Ascending aorta (tissue), 2 donors: ENCODE measurements around the gene UPF3B. TPM values are rescaled to one million over a fixed set of nuclear protein-coding genes. Genes with fewer than 3 reads are reported as not detected.
"Not testable (repeated sequence)": the region's sequence is repeated elsewhere in the genome, so short reads cannot be mapped to it uniquely, and the experiment has no call there.

ENCODE experiments used
- DNase-seq, 2 donors: peaks; one replicate each; pipeline ENCODE4 v3.0.0-alpha.2; 2019; ENCODE audit warnings: low spot score in 2 of 2
- H3K27ac ChIP-seq, 2 donors: fragments of 200-600 bp; sonication (generic); one replicate each; pipeline ENCODE4 v1.5.1; 2016 to 2017; ENCODE audit warnings: mild to moderate bottlenecking in 1 of 2
- H3K27me3 ChIP-seq: fragments of 200-600 bp; sonication (generic); one replicate; pipeline ENCODE4 v1.5.1; 2017
- H3K36me3 ChIP-seq, 2 donors: fragments of 200-600 bp; sonication (generic); one replicate each; pipeline ENCODE4 v1.5.1; 2016
- H3K4me1 ChIP-seq, 2 donors: fragments of 200-600 bp; sonication (generic); one replicate each; pipeline ENCODE4 v1.5.1; 2016 to 2017; ENCODE audit warnings: mild to moderate bottlenecking in 1 of 2
- H3K4me3 ChIP-seq, 2 donors: fragments of 200-600 bp; sonication (generic); one replicate each; pipeline ENCODE4 v1.5.1; 2016 to 2017; ENCODE audit warnings: mild to moderate bottlenecking in 1 of 2
- H3K9me3 ChIP-seq, 2 donors: fragments of 200-600 bp; sonication (generic); one replicate each; pipeline ENCODE4 v1.5.1; 2016
- CTCF ChIP-seq, 3 experiments: fragments of 200-600 bp in 2 of 3; fragments of 450-650 bp in 1 of 3; sonication (generic) in 2 of 3; IDR thresholded peaks; one replicate each; pipeline ENCODE4 v1.5.1; 2016 to 2019; ENCODE audit warnings: antibody characterized with exemption in 3 of 3, mild to moderate bottlenecking in 1 of 3, moderate library complexity in 1 of 3
- intact Hi-C: fragments of 100-400 bp; cut with DNase I; formaldehyde crosslinking; loops from one replicate; pipeline ENCODE4 v1.15.1; 2023
- total RNA-seq: library from RNA; depleted of rRNA; stranded (reverse); fragments of >200 nt; gene quantifications from one replicate; pipeline ENCODE4 v1.1.0, GENCODE V29; 2016

The UPF3B gene
- total RNA-seq, 1 donor from 2014 or later, result not detected

- Histone ChIP-seq H3K27ac (no peak overlapping the region), H3K4me3 (no peak overlapping the region), H3K27me3 (no peaks in the 10 kb centered on the region), H3K36me3 (peaks cover 0 to 10% of the 10 kb centered on the region in 2 donors), H3K9me3 (no peaks in the 10 kb centered on the region), H3K4me1 (no peaks in the 10 kb centered on the region)
- no peak for DNase-seq
- no peak for TF ChIP-seq CTCF (IDR thresholded peaks at IDR 0.05)
- intact Hi-C loops, result no loop called here
These were observed 24.3 kb downstream of the UPF3B start for GRCh38 chrX:119828446-119828845.

- Histone ChIP-seq H3K36me3 (peaks cover 0 to 6% of the 10 kb centered on the region in 2 donors), H3K27ac (no peak overlapping the region), H3K27me3 (no peaks in the 10 kb centered on the region), H3K4me1 (no peaks in the 10 kb centered on the region), H3K9me3 (no peaks in the 10 kb centered on the region), H3K4me3 (no peak overlapping the region)
- TF ChIP-seq CTCF (IDR thresholded peaks at IDR 0.05), result no peak
- intact Hi-C loops, result no loop called here
- DNase-seq, result no peak
These were observed 26.3 kb downstream of the UPF3B start for GRCh38 chrX:119826399-119826959.

- H3K4me1 ChIP-seq, H3K27ac ChIP-seq, H3K36me3 ChIP-seq, DNase-seq, H3K9me3 ChIP-seq, H3K27me3 ChIP-seq, intact Hi-C loops, H3K4me3 ChIP-seq: not testable (repeated sequence)
These were observed 28.5 kb downstream of the UPF3B start for GRCh38 chrX:119824221-119824620.

GRCh38 chrX:119821703-119822102, 31.1 kb downstream of the UPF3B start:
- DNase-seq, intact Hi-C loops, H3K4me3 ChIP-seq, H3K36me3 ChIP-seq, H3K27me3 ChIP-seq, H3K4me1 ChIP-seq, H3K27ac ChIP-seq, H3K9me3 ChIP-seq: not testable (repeated sequence)

- H3K27ac ChIP-seq, result no peak overlapping the region
- no peaks in the 10 kb centered on the region for H3K36me3 ChIP-seq
- TF ChIP-seq CTCF (IDR thresholded peaks at IDR 0.05), result no peak
- H3K4me3 ChIP-seq, result no peak overlapping the region
- no peaks in the 10 kb centered on the region for H3K9me3 ChIP-seq
- no peak for DNase-seq
- no peaks in the 10 kb centered on the region for H3K4me1 ChIP-seq
- intact Hi-C loops, result no loop called here
- H3K27me3 ChIP-seq, result no peaks in the 10 kb centered on the region
These were observed 35.6 kb downstream of the UPF3B start for GRCh38 chrX:119817130-119817690.

GRCh38 chrX:119816300-119816699, 36.5 kb downstream of the UPF3B start:
- intact Hi-C loops, result no loop called here
- no peaks in the 10 kb centered on the region for H3K27me3 ChIP-seq
- no peak for TF ChIP-seq CTCF (IDR thresholded peaks at IDR 0.05)
- H3K4me1 ChIP-seq, result no peaks in the 10 kb centered on the region
- no peaks in the 10 kb centered on the region for H3K9me3 ChIP-seq
- no peaks in the 10 kb centered on the region for H3K36me3 ChIP-seq
- H3K4me3 ChIP-seq, result no peak overlapping the region
- no peak overlapping the region for H3K27ac ChIP-seq
- no peak for DNase-seq
